H9 (cell line): ENCODE data around the gene DPF3. TPM values are rescaled to one million over a fixed set of nuclear protein-coding genes. Genes with fewer than 3 reads are reported as not detected.

ENCODE experiments used
- DNase-seq: peaks from one replicate; pipeline ENCODE4 v3.0.0-alpha.2; 2017
- H2AFZ ChIP-seq: one replicate; pipeline ENCODE4 v1.6.1; 2013; ENCODE audit warnings: mild to moderate bottlenecking, low read length, control low read depth, moderate library complexity
- H2AK5ac ChIP-seq: 2 replicates; pipeline ENCODE4 v1.6.1; 2013; ENCODE audit warnings: low read length, control low read depth, mixed read lengths; ENCODE audit not compliant: insufficient read length
- H2BK120ac ChIP-seq: one replicate; pipeline ENCODE4 v1.6.1; 2013; ENCODE audit warnings: low read depth, mild to moderate bottlenecking, low read length, control low read depth, inconsistent platforms; ENCODE audit not compliant: poor library complexity, severe bottlenecking
- H2BK12ac ChIP-seq: 2 replicates; pipeline ENCODE4 v1.6.1; 2013; ENCODE audit warnings: low read length, control low read depth, mixed read lengths, low read depth; ENCODE audit not compliant: insufficient read length
- H2BK15ac ChIP-seq: 2 replicates; pipeline ENCODE4 v1.6.1; 2013; ENCODE audit warnings: low read depth, low read length, control low read depth
- H2BK20ac ChIP-seq: one replicate; pipeline ENCODE4 v1.6.1; 2013; ENCODE audit warnings: low read depth, mild to moderate bottlenecking, low read length, control low read depth, inconsistent platforms; ENCODE audit not compliant: poor library complexity, severe bottlenecking
- H2BK5ac ChIP-seq: 2 replicates; pipeline ENCODE4 v1.6.1; 2013; ENCODE audit warnings: low read length, control low read depth, mixed read lengths; ENCODE audit not compliant: insufficient read length
- H3K14ac ChIP-seq: 2 replicates; pipeline ENCODE4 v1.6.1; 2013; ENCODE audit warnings: low read length, control low read depth; ENCODE audit not compliant: insufficient read depth
- H3K18ac ChIP-seq: 2 replicates; pipeline ENCODE4 v1.6.1; 2013; ENCODE audit warnings: low read depth, mild to moderate bottlenecking, mixed read lengths, low read length, control low read depth; ENCODE audit not compliant: insufficient read length
- H3K23ac ChIP-seq: 2 replicates; pipeline ENCODE4 v1.6.1; 2013; ENCODE audit warnings: low read length, control low read depth, mixed read lengths, low read depth; ENCODE audit not compliant: insufficient read length
- H3K23me2 ChIP-seq: 2 replicates; pipeline ENCODE4 v1.6.1; 2013; ENCODE audit warnings: low read depth, mild to moderate bottlenecking, mixed read lengths, low read length, control low read depth; ENCODE audit not compliant: insufficient read length, poor library complexity, severe bottlenecking
- H3K27ac ChIP-seq: 2 replicates; pipeline ENCODE4 v1.5.1; 2013; ENCODE audit warnings: low read length, control low read depth, mixed read lengths, low read depth; ENCODE audit not compliant: insufficient read length
- H3K27me3 ChIP-seq: 2 replicates; pipeline ENCODE4 v1.6.1; 2013; ENCODE audit warnings: low read length, control low read depth, inconsistent platforms; ENCODE audit not compliant: insufficient read depth
- H3K4ac ChIP-seq: 2 replicates; pipeline ENCODE4 v1.6.1; 2013; ENCODE audit warnings: low read depth, mild to moderate bottlenecking, control low read depth, inconsistent platforms, low read length, moderate library complexity
- H3K4me1 ChIP-seq: 2 replicates; pipeline ENCODE4 v1.6.1; 2013; ENCODE audit warnings: low read length, control low read depth, inconsistent platforms; ENCODE audit not compliant: insufficient read depth
- H3K4me2 ChIP-seq: 2 replicates; pipeline ENCODE4 v1.6.1; 2013; ENCODE audit warnings: low read length, control low read depth, mixed read lengths; ENCODE audit not compliant: insufficient read length, insufficient read depth
- H3K56ac ChIP-seq: 2 replicates; pipeline ENCODE4 v1.6.1; 2013; ENCODE audit warnings: low read depth, mild to moderate bottlenecking, mixed read lengths, low read length, control low read depth; ENCODE audit not compliant: insufficient read length
- H3K79me1 ChIP-seq: 2 replicates; pipeline ENCODE4 v1.6.1; 2013; ENCODE audit warnings: low read depth, mild to moderate bottlenecking, moderate library complexity, low read length, control low read depth, inconsistent platforms; ENCODE audit not compliant: insufficient read depth, poor library complexity, severe bottlenecking
- H3K79me2 ChIP-seq: 2 replicates; pipeline ENCODE4 v1.6.1; 2013; ENCODE audit warnings: low read length, control low read depth, inconsistent platforms; ENCODE audit not compliant: insufficient read depth
- H3K9ac ChIP-seq: 2 replicates; pipeline ENCODE4 v1.6.1; 2013; ENCODE audit warnings: low read length, control low read depth, mixed read lengths; ENCODE audit not compliant: insufficient read length; ENCODE audit errors: extremely low read depth
- H3K9me3 ChIP-seq: one replicate; pipeline ENCODE4 v1.6.1; 2013; ENCODE audit warnings: low read depth, low read length, inconsistent platforms; ENCODE audit not compliant: control insufficient read depth
- H3T11ph ChIP-seq: one replicate; pipeline ENCODE4 v1.6.1; 2013; ENCODE audit warnings: mild to moderate bottlenecking, low read length, control low read depth, inconsistent platforms
- H4K20me1 ChIP-seq: one replicate; pipeline ENCODE4 v1.6.1; 2013; ENCODE audit not compliant: control insufficient read depth, insufficient read length, insufficient read depth
- H4K5ac ChIP-seq: 2 replicates; pipeline ENCODE4 v1.6.1; 2013; ENCODE audit warnings: low read depth, mild to moderate bottlenecking, mixed read lengths, low read length, control low read depth; ENCODE audit not compliant: insufficient read length
- H4K8ac ChIP-seq: replicated peaks from 2 replicates; pipeline ENCODE4 v1.6.1; 2013; ENCODE audit warnings: low read length, control low read depth, mixed read lengths, low read depth; ENCODE audit not compliant: insufficient read length
- H4K91ac ChIP-seq: 2 replicates; pipeline ENCODE4 v1.6.1; 2013; ENCODE audit warnings: low read depth, mild to moderate bottlenecking, moderate library complexity, mixed read lengths, low read length, control low read depth; ENCODE audit not compliant: insufficient read length
- H3K27ac Mint-ChIP-seq, 3 experiments: 2 replicates in 2 of 3; 3 replicates in 1 of 3; pipeline ENCODE4 v1.8.0; 2020 to 2021; ENCODE audit warnings: mixed read lengths in 3 of 3, mild to moderate bottlenecking in 1 of 3, moderate library complexity in 1 of 3
- H3K27me3 Mint-ChIP-seq: 2 replicates; pipeline ENCODE4 v1.8.0; 2021; ENCODE audit warnings: low read depth, mild to moderate bottlenecking, moderate library complexity, mixed read lengths
- H3K36me3 Mint-ChIP-seq, 3 experiments: 2 replicates in 2 of 3; 3 replicates in 1 of 3; pipeline ENCODE4 v1.8.0; 2020 to 2021; ENCODE audit warnings: low read depth in 3 of 3, mixed read lengths in 3 of 3; ENCODE audit not compliant: insufficient read depth in 1 of 3
- H3K4me1 Mint-ChIP-seq, 2 experiments: 2 replicates each; pipeline ENCODE4 v1.8.0; 2020; ENCODE audit warnings: mixed read lengths in 2 of 2
- H3K4me3 Mint-ChIP-seq, 2 experiments: 2 replicates in 1 of 2; 3 replicates in 1 of 2; pipeline ENCODE4 v1.8.0; 2020 to 2021; ENCODE audit warnings: mild to moderate bottlenecking in 2 of 2, mixed read lengths in 2 of 2, moderate library complexity in 1 of 2
- H3K9me3 Mint-ChIP-seq, 2 experiments: 2 replicates in 1 of 2; 3 replicates in 1 of 2; pipeline ENCODE4 v1.8.0; 2020; ENCODE audit warnings: mild to moderate bottlenecking in 2 of 2, mixed read lengths in 2 of 2, moderate library complexity in 1 of 2
- CTCF ChIP-seq: fragments of 200-600 bp; sonication (generic); conservative IDR thresholded peaks from 3 replicates; pipeline ENCODE4 v1.8.0; 2021; ENCODE audit warnings: antibody characterized with exemption, mild to moderate bottlenecking
- WGBS: extraction: QIAGEN DNeasy Blood & Tissue Kit; methylation state at CpG from one replicate; pipeline ENCODE4 v1.1.7; 2013; ENCODE audit warnings: missing lambda C conversion rate, low lambda C conversion rate, mixed read lengths; ENCODE audit not compliant: insufficient read length; ENCODE audit errors: extremely low coverage; 5-methylcytosine and 5-hydroxymethylcytosine counted together
- total RNA-seq: library from RNA; stranded (reverse); gene quantifications from 2 replicates; pipeline ENCODE4 v1.2.1, GENCODE V29; 2021

Gene DPF3
- total RNA-seq, 1 experiment from 2014 or later: not detected

- no CpG with 5 or more reads among the region's 4 CpGs for WGBS
- Mint-ChIP-seq H3K4me1 (peaks cover 21 to 24% of the 10 kb centered on the region in 2 experiments), H3K9me3 (peaks cover 7 to 8% of the 10 kb centered on the region in 2 experiments; a peak in 4 of 5 replicates), H3K36me3 (peaks cover 2 to 5% (median 4%) of the 10 kb centered on the region in 3 experiments; a peak in 5 of 7 replicates), H3K27me3 (peaks cover 39% of the 10 kb centered on the region), H3K27ac (peak overlapping the region in 2 of 3 experiments; percentile 26 to 70; a peak in 2 of 7 replicates), H3K4me3 (no peak overlapping the region)
- no peak overlapping the region for H2BK20ac ChIP-seq
- peaks cover 6% of the 10 kb centered on the region; the same call in 1 of the 2 replicates for H3K4me1 ChIP-seq
- no peak overlapping the region for H2AK5ac ChIP-seq
- H4K20me1 ChIP-seq: no peaks in the 10 kb centered on the region
- no peak overlapping the region for H3K56ac ChIP-seq
- H3K27ac ChIP-seq: no peak overlapping the region
- peak; percentile 48; the same call in 2 of the 3 replicates for TF ChIP-seq CTCF
- H3K79me1 ChIP-seq: no peaks in the 10 kb centered on the region
- H2BK15ac ChIP-seq: no peak overlapping the region
- no peaks in the 10 kb centered on the region for H3K9me3 ChIP-seq
- H3K79me2 ChIP-seq: no peaks in the 10 kb centered on the region
- H2BK5ac ChIP-seq: no peak overlapping the region
- H3K23me2 ChIP-seq: no peaks in the 10 kb centered on the region
- H2BK120ac ChIP-seq: no peak overlapping the region
- peak overlapping the region; percentile 6 for H3K4me2 ChIP-seq
- H3K23ac ChIP-seq: no peak overlapping the region
- H2AFZ ChIP-seq: peak overlapping the region; percentile 58
- H3K14ac ChIP-seq: no peak overlapping the region
- H3K27me3 ChIP-seq: no peaks in the 10 kb centered on the region
- H3K18ac ChIP-seq: no peak overlapping the region
- H4K8ac ChIP-seq: no peak overlapping the region
- no peak overlapping the region for H2BK12ac ChIP-seq
- H3T11ph ChIP-seq: no peak overlapping the region
- H4K91ac ChIP-seq: no peak overlapping the region
- no peak overlapping the region for H3K9ac ChIP-seq
- DNase-seq: peak; percentile 72
- no peak overlapping the region for H3K4ac ChIP-seq
- no peak overlapping the region for H4K5ac ChIP-seq
Measured at GRCh38 chr14:72876710-72877063, 17.2 kb downstream of the DPF3 start.
